GM18507 (cell line): Measurements from ENCODE around the gene SYTL3.

ENCODE experiments used
- DNase-seq: peaks from one replicate; pipeline ENCODE4 v3.0.0; 2011; ENCODE audit warnings: low read depth; ENCODE audit not compliant: insufficient read length; ENCODE audit errors: extremely low spot score
- FAIRE-seq: peaks from 2 replicates; lab custom pipeline; 2011; peaks lifted over from hg19 to GRCh38; lab: Jason Lieb, UNC

The SYTL3 gene

DNA sequence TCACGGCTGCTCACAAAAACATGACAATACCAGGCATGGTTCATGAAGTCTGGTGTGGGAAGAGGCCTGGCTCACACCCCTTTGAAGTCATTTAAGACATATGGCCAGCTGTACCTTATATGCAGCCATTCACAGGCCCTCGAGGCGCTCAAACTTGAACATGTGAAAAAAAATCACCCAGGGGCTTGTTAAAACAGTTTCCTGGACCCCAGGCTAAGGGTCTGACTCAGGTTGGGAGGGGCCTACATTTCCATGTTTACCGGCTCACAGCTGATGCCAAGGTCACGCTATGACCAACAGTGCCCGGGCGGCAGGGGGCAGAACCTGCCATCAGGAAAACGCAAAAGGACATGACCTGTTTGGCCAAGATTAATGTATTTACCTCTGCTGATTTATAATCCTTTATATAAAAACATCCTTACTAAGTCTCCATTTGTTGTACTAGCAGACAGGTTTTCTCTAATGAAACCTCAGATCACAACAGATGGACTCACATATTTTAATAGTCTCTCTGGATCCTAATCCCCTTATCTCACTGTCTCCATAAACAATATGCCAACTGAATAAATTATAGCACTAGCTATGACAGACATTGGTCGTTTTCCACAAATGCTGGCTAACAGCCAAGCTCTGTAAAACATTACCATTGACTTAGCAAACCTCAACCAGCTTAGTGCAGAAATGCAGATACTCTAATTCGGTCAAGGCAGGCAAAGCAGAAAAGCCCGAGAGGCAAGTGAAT, 149.4 kb downstream of the SYTL3 start:
- FAIRE-seq, result peak; percentile 39

DNA sequence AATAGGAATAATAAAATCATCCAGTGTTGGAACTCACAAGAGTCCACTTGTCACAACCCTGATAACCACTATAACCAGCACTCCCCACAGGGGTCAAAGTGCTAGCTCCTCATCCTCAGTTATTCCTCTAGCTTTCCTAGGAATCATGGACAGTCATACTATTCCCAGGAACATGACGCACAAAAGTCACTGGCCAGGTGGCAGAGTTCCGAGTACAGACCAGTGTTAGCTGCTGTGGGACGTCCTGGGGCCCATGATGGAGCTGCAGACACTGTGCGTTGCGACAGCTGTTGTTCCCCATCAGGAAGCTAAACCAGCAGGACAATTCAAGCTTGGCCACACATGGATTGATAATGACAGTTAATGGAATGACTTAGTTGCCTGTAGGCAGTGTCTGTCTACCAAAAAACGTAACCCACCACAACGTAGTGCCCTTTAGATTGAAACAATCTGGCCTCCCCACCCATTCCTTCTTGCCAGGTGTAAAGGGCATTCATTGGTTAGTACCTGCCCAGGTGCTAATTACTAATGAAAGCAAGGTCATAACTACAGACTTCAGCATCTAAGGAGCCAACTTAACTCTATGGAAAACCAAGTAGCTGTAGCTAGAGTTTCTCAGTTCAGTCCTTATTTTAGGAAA, 151.9 kb downstream of the SYTL3 start:
- DNase-seq (no peak), FAIRE-seq (no peak)

More for the DNA sequence above, 149.4 kb downstream of the SYTL3 start:
- DNase-seq, result no peak

DNA sequence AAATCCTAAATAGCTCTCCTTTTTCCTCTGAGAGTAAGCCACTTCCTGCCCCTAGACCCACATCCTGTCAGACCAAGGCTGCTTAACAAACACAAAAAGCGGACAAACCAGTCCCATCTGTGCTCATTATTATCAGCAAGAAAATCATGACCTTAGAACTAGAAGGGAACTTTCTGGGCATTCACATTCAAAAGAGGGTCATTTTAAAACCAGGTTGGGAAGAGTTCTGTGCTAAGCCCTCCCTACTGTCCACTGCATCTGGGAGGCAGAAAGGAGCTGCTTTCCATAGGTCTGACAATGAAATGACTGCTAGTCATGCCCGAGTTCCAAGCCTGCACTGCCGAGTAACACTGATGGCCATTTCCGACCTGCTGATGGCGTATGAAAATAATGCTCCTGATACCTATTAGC, 153.9 kb downstream of the SYTL3 start:
- no peak for DNase-seq
- FAIRE-seq, result peak; percentile 83

DNA sequence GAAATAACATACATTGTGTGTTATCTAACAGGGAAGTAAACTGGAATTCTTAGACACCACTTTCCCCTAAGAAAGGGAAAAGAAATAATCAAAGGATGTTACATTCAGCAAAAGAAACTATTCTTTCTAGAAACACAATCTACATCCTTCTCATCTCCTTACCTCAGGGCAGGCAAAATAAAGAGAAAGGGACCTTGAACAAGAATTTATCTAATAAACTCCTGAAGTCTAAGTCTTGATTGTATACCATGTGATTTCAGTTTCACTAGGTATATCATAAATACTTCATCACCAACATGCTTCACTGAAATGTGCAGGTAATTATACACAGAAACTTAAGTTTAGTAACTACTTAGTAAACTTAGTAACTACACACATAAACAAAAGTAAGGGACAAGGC, 154.4 kb downstream of the SYTL3 start:
- DNase-seq (no peak), FAIRE-seq (no peak)

DNA sequence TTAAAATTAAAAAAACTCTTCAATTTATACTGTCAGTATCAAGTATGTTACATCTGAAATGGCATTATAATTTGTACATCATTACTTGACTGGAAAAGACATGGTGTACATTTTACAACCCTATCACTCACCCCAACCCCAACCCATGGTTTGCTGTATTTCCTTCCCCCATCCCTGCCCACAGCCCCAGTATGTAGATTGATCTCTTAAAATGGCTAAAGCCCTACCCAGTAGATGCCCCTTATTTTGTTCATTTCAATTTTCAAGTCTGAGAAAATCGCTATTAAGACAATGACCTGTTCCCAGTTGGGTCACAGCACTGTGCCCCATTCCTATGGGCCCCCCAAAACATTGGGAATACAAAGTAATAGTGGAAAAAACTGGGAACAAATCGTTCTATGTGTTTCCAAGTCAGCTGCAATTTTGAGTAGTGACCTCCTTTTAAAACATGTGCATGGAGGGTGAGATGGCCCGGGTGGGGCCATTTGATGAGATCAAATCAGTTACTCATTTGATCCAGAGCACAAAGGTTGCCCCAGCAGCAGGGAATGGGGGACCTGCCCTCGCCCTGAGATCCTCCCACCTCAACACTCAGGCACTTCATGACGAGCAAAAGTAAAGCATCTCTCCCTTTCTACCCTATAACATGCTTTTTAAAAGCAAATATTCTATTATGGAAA, 156.0 kb downstream of the SYTL3 start:
- no peak for DNase-seq

DNA sequence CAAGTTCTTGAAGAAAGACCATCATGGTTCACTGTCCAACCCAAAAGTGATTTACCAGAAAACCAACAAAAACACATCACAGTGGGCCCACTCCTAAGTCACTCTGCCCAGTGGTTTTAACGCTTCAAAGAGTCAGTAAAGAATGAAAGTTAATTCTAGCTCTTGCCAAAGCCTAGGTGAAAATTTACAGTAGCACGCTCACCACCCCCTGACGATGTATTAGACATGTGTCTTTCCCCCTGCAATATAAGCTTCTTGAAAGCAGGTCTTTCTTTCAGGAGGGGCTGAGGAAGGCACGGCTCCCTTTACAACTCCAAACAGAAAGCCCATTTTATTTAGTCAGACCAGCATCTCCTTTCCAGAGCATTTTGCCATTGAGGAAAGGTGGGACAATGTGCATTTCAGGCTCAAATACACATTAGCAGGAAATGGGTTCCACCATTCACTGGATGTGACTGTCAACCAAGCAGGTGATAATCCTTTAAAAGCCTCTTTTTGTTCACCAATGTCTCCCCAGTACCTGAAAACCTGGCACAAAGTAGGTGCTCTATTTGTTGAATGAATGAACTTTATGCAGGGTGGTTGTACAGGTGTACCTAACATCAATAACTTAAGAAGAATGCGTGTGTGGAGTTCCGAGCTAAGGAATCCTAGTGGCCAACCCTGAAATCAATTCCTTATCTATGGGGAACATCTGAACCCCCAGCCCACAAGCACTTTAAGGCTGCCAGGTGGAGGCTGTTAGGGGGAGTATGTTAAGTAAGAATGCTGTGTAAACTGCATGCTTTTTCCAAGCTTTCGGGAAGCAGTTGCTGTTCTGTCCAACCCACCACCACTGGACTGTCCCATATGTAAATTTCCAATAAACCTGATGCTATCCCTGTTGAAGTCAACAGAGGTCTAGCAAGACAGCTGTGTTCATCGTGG, 157.9 kb downstream of the SYTL3 start:
- FAIRE-seq, result peak; percentile 72

More for the DNA sequence above, 156.0 kb downstream of the SYTL3 start:
- no peak for FAIRE-seq

DNA sequence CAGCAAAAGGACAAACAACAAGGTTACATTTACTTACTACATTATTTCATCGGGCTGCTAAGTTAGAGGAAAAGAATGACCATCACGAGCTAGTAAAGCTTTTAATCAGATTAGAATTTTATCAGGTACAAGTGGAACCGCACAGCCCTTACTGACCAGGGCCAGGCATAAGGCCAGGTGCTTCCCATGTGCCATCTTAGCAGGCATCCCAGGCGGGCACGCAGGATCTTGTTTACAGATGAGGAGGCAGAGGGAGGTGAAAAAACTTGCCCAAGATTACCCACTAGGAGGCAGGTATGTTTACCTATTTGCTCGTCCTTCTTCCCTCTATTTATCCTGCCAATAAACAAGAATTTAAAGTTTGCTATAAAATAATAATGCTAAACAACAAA, 158.6 kb downstream of the SYTL3 start:
- DNase-seq (no peak), FAIRE-seq (no peak)

More for the DNA sequence above, 157.9 kb downstream of the SYTL3 start:
- DNase-seq, result no peak

DNA sequence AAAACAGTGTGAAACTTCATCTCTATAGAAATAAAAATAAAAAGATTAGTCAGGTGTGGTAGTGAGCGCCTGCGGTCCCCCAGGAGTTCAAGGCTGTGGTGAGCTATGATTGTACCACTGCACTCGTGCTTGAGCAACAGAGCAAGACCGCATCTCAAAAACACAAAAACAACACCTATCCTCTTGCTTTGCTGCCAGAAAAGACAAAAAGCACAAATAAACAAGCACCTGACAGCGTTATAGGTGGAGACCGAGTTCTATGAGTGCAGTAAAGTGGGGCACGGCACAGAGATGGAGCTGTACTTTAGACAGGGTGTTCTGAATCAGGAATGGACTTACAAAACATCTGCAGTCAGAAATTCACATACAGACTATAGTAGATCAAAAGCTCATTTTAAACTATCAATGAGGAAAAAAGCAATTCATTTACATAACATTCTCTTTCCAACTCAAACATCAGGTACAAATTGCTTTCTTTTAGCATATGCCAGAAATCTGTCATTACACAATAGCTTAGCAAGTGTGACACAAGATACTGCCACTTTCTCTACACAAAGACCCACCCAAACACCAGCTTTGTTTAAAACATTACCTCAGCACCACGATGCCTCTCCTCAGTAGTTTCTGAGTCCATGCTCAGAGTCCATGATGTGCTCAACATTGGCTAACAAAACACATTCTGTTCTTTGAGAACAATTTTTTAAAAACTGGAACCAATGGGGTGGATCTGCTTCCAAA, 159.3 kb downstream of the SYTL3 start:
- FAIRE-seq, result peak; percentile 92
- no peak for DNase-seq

DNA sequence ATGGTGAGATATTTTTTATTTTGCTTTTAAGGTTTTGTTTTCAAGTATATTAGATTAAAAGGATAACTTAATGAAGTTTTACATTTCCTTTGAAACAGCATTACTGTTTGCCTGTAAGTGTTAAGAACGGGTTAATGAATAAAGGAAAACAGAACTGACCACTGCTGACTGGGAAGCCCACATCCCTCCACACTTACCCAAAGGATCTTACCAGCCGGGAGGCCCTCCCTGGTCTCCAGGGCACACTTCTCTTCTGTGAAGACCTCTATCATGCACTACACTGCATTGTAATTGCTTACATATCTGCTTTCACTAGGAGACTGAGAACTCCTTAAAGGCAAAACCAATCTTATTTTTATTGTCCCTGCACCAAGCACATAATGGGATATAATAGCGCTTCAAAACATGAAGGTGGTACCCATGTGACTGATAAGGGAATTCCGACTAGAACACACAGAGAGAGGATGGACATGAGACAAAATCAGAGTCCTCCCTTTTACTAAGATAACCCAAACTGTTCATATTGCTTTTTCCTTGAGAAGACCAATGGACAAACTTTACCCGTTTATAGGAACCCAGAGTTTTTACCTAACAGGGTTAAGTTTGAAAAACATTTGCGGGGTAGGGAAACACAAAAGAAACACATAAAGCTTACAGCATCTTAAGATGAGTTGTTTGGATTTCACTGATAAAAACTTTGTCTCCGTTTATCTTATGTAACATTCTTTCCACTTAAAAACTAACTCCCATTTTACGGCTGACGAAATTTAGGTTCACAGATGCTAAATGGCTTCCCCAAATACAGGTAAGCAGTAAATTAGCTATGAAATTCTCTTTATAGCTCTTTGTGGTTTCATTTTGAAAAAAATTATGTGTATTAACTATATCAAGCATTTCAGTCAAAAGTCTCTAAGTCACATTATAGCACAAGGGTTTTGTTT, 160.6 kb downstream of the SYTL3 start:
- peak; percentile 15 for FAIRE-seq
- DNase-seq, result no peak

DNA sequence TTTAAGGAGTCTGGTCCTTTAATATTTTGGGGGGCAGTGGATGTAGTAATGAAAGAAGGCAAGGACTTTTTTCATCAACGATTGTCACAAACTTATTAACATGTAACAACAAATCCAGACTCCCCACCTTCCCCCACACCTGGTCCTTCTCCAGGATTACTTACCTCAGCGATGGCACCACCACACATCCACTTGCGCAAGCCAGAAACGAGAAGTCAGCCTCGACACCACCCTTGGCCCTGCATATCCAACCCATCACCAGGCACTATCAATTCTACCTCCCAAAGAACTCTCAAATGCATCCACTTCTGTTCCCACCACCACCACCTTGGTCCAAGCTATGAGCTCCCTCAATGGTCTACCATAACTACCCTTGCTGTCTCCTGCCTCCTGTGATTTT, 162.8 kb downstream of the SYTL3 start:
- FAIRE-seq, result no peak
- DNase-seq, result no peak

DNA sequence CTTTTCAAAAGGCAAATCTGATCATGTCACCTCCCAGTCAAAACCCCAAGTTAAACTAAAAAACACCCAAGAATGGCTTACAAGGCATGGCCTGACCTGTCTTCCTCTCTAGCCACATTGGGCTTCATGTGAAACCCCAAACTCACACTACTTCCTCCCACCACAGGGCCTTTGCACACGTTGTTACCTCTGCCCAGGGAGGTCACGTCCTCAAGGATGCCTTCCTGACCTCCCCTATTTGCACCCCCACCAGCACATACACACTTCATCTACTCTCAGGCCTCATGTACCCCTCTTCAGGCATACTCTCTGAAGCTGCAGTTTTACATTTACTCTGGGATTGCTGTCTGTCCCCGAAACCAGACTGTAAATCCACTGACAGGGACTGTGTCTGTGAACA, 163.2 kb downstream of the SYTL3 start:
- FAIRE-seq (peak; percentile 80), DNase-seq (no peak)
